WTC11 (cell line): ENCODE measurements around the gene PITPNM2. TPM values are rescaled to one million over a fixed set of nuclear protein-coding genes. Genes with fewer than 3 reads are reported as not detected.

Experiments used
- ATAC-seq: fragments of 200-7000 bp; cut with Tn5 transposase; 2 replicates; pipeline ENCODE4 v1.10.0; 2021; ENCODE audit warnings: mild to moderate bottlenecking, moderate library complexity
- CTCF ChIA-PET: fragments of 300-600 bp; sonication (Branson Sonifier 250); formaldehyde crosslinking; loops from one replicate; lab custom pipeline; 2021; ENCODE audit warnings: antibody characterized with exemption; lab: Charles Lee
- POLR2A ChIA-PET: fragments of 350-600 bp; sonication (Branson Sonifier 250); formaldehyde crosslinking; loops from one replicate; lab custom pipeline; 2021; ENCODE audit warnings: antibody characterized with exemption; lab: Charles Lee
- DNase-seq: peaks from one replicate; pipeline ENCODE4 v3.0.0; 2021; ENCODE audit warnings: low spot score
- H3K27ac Mint-ChIP-seq: 2 replicates; pipeline ENCODE4 v1.8.0; 2021; ENCODE audit warnings: mixed read lengths
- H3K27me3 Mint-ChIP-seq: 2 replicates; pipeline ENCODE4 v1.8.0; 2021; ENCODE audit warnings: low read depth, mild to moderate bottlenecking, moderate library complexity, mixed read lengths
- H3K36me3 Mint-ChIP-seq: 2 replicates; pipeline ENCODE4 v1.8.0; 2021; ENCODE audit warnings: mixed read lengths
- H3K4me1 Mint-ChIP-seq: 2 replicates; pipeline ENCODE4 v1.8.0; 2022; ENCODE audit warnings: mixed read lengths
- H3K4me3 Mint-ChIP-seq: 2 replicates; pipeline ENCODE4 v1.8.0; 2021; ENCODE audit warnings: mild to moderate bottlenecking, moderate library complexity, mixed read lengths
- H3K9me3 Mint-ChIP-seq: 2 replicates; pipeline ENCODE4 v1.8.0; 2021; ENCODE audit warnings: mixed read lengths
- ATF2 ChIP-seq: sonication (generic); formaldehyde crosslinking; IDR thresholded peaks from 2 replicates; pipeline ENCODE4 v1.8.1; 2022; ENCODE audit warnings: low read depth, missing genetic modification reagents, borderline replicate concordance
- CBFB ChIP-seq: sonication (generic); formaldehyde crosslinking; IDR thresholded peaks from 2 replicates; pipeline ENCODE4 v1.8.1; 2022; ENCODE audit warnings: mild to moderate bottlenecking, low read depth, missing genetic modification reagents
- CREB1 ChIP-seq: sonication (generic); formaldehyde crosslinking; IDR thresholded peaks from 2 replicates; pipeline ENCODE4 v1.8.0; 2023; ENCODE audit warnings: mild to moderate bottlenecking, missing genetic modification reagents
- ELF4 ChIP-seq: sonication (generic); formaldehyde crosslinking; IDR thresholded peaks from 2 replicates; pipeline ENCODE4 v1.8.1; 2022; ENCODE audit warnings: low read depth, mild to moderate bottlenecking, moderate library complexity, missing genetic modification reagents
- EMX1 ChIP-seq: fragments of 250-450 bp; sonication (Bioruptor Pico); IDR thresholded peaks from 2 replicates; pipeline ENCODE4 v1.8.0; 2021; ENCODE audit warnings: mild to moderate bottlenecking
- FOXJ3 ChIP-seq: sonication (generic); formaldehyde crosslinking; IDR thresholded peaks from 2 replicates; pipeline ENCODE4 v1.9.0; 2021; ENCODE audit warnings: missing genetic modification reagents, mild to moderate bottlenecking, borderline replicate concordance
- HMGXB4 ChIP-seq: sonication (generic); formaldehyde crosslinking; IDR thresholded peaks from 2 replicates; pipeline ENCODE4 v1.8.1; 2023; ENCODE audit warnings: mild to moderate bottlenecking, moderate library complexity, missing genetic modification reagents
- NFE2L1 ChIP-seq: sonication (generic); formaldehyde crosslinking; IDR thresholded peaks from 2 replicates; pipeline ENCODE4 v1.8.1; 2023; ENCODE audit warnings: missing genetic modification reagents
- NR2C2 ChIP-seq: sonication (generic); formaldehyde crosslinking; IDR thresholded peaks from 2 replicates; pipeline ENCODE4 v1.8.0; 2022; ENCODE audit warnings: mild to moderate bottlenecking, missing genetic modification reagents
- PRRX2 ChIP-seq: fragments of 250-450 bp; sonication (Bioruptor Pico); IDR thresholded peaks from 2 replicates; pipeline ENCODE4 v1.8.0; 2021; ENCODE audit warnings: mild to moderate bottlenecking
- RORB ChIP-seq: fragments of 250-450 bp; sonication (Bioruptor Pico); IDR thresholded peaks from 2 replicates; pipeline ENCODE4 v1.9.0; 2021; ENCODE audit warnings: mild to moderate bottlenecking
- SMAD3 ChIP-seq: sonication (generic); formaldehyde crosslinking; IDR thresholded peaks from 2 replicates; pipeline ENCODE4 v1.8.0; 2022; ENCODE audit warnings: missing genetic modification reagents, mild to moderate bottlenecking, borderline replicate concordance
- STAT6 ChIP-seq: sonication (generic); formaldehyde crosslinking; conservative IDR thresholded peaks from 2 replicates; pipeline ENCODE4 v1.8.1; 2023; ENCODE audit warnings: mild to moderate bottlenecking, low read depth, missing genetic modification reagents, moderate library complexity
- TP53 ChIP-seq: sonication (generic); formaldehyde crosslinking; IDR thresholded peaks from 2 replicates; pipeline ENCODE4 v1.8.1; 2023; ENCODE audit warnings: mild to moderate bottlenecking, missing genetic modification reagents
- ZBTB43 ChIP-seq: sonication (generic); formaldehyde crosslinking; IDR thresholded peaks from 2 replicates; pipeline ENCODE4 v1.8.1; 2023; ENCODE audit warnings: mild to moderate bottlenecking, missing genetic modification reagents
- ZNF512 ChIP-seq: sonication (generic); formaldehyde crosslinking; IDR thresholded peaks from 2 replicates; pipeline ENCODE4 v1.8.1; 2022; ENCODE audit warnings: missing genetic modification reagents, borderline replicate concordance
- ZNF532 ChIP-seq: fragments of 250-450 bp; sonication (Bioruptor Pico); IDR thresholded peaks from 2 replicates; pipeline ENCODE4 v1.9.0; 2021; ENCODE audit warnings: mild to moderate bottlenecking, borderline replicate concordance
- total RNA-seq: library from RNA; stranded (reverse); gene quantifications from 3 replicates; pipeline ENCODE4 v1.2.3, GENCODE V29; 2021

PITPNM2 gene
- total RNA-seq, 1 experiment from 2014 or later: 8.2 TPM

GRCh38 chr12:123152833-123153232, 1.9 kb upstream of the PITPNM2 start (continued):
- TF ChIP-seq ATF2 (no peak), FOXJ3 (CRISPR knock-in tag) (no peak), ZBTB43 (no peak), STAT6 (no peak), PRRX2 (CRISPR knock-in tag) (no peak), CREB1 (no peak), TP53 (no peak), ZNF512 (CRISPR knock-in tag) (no peak), HMGXB4 (CRISPR knock-in tag) (no peak), ELF4 (CRISPR knock-in tag) (no peak), NFE2L1 (CRISPR knock-in tag) (no peak), RORB (CRISPR knock-in tag) (no peak), EMX1 (no peak), SMAD3 (CRISPR knock-in tag) (no peak)

GRCh38 chr12:123151457-123152454, 866 bp upstream of the PITPNM2 start:
- TF ChIP-seq HMGXB4 (CRISPR knock-in tag): peak; percentile 63; the same call in 1 of the 2 replicates
- no peak for TF ChIP-seq CBFB (CRISPR knock-in tag)
- TF ChIP-seq CREB1: no peak
- TF ChIP-seq NR2C2: no peak
- TF ChIP-seq ZNF532 (CRISPR knock-in tag): 0 out of 2 replicates have a peak, but pooled peaks have one; percentile 43
- Mint-ChIP-seq H3K9me3 (no peaks in the 10 kb centered on the region), H3K36me3 (peaks cover under 1% of the 10 kb centered on the region; the same call in 1 of the 2 replicates), H3K4me1 (peaks cover 55% of the 10 kb centered on the region), H3K4me3 (peak overlapping the region; percentile 77), H3K27ac (no peak overlapping the region), H3K27me3 (peaks cover 38% of the 10 kb centered on the region)
- DNase-seq (no peak), ATAC-seq (peak; percentile 5)
- ChIA-PET POLR2A (interaction anchor here (1.0 kb wide), 1 partner anchor 81 kb away, joined by 4 read pairs; the partner anchor contains the start of genes MPHOSPH9 and MTRFR), CTCF (interaction anchor here (0.5 to 2.4 kb wide), 9 partner anchors 8 to 668 kb away, joined by 3 to 8 read pairs (median 3); no protein-coding TSS in a partner anchor)
